HG03280 (cell line): ENCODE measurements around the gene UMODL1.
A peak's percentile ranks its signal among the peaks of the same experiment; 100 is the strongest.
"Not testable (repeated sequence)": the region's sequence is repeated elsewhere in the genome, so short reads cannot be mapped to it uniquely, and the experiment has no call there.

ENCODE experiments used
- ATAC-seq: cut with Tn5 transposase; IDR thresholded peaks from one replicate; pipeline ENCODE4 v1.9.1; 2021; ENCODE audit warnings: mild to moderate bottlenecking, moderate library complexity; ENCODE audit not compliant: unreplicated experiment

UMODL1 gene

DNA sequence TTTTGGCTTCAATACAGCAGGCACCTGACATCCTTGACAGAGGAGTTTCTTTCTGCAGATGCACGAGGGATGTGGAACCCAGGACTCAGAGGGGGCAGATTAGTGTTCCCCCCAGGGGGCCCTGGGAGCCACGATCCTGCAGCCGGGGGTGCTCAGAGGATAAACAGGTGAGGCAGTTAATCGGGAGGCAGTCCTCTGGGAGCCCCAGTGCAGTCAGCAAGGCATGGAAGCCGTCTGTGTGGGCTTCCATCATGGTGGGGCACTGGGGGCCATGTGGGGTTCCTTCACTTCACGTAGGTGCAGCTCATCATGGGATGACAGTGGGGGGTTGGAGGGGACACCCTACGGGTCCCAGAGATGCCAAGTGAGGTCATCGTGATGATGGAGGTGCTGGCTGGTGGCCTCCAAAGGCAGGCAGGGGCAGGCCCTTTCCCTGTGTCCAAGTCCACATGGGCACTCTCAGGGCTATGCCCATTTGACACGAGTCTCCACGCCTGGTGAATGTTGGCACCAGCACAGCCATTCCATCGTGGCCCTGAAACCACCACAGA, 88.5 kb downstream of the UMODL1 start:
- ATAC-seq, result no peak

DNA sequence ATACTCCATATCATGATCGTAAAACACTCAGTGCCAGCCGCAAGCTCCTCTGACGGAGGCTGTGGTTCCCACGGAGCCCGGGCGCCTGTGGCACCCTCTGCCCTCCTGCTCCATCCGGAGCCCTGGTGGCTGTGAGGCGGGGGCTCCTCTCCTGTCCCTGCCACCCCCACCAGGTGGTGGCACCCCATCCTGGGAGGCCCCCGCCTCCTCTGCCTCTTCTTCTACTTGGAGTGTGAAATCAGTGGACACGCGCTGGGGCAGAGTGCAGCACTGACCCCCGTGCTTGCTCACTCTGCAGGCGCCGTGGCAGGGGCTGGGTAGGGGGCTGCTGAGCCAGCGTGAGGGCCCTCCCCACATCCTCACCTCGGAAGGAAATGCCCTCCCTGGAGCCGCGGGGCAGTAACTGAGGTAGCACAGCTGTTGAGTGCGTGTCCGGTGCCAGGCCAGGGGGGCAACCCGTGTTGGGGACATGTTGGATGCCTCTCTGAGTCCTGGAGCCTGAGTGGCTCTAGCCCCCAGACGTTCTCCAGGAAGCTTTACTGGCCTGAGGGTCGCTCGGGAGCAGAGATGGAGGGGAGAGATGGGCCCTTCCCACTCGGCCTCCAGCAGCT, 89.1 kb downstream of the UMODL1 start:
- no peak for ATAC-seq

DNA sequence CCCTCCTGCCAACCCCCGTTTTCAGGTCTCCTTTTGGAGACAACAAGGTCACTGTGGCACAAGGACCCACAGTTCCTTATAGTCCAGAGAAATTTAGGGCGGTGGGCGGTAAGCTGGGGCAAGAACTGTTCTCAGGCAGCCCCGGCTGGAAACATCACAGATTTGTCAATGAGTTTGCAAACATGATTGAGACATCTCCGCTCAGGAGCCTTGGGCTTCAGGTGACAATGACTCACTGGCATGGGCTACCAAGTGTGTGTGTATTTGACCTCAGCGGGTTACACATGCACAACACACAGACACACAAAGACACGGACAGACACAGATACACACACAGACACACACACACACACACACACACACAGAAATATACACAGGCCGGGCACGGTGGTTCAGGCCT, 89.6 kb downstream of the UMODL1 start:
- ATAC-seq, result no peak

DNA sequence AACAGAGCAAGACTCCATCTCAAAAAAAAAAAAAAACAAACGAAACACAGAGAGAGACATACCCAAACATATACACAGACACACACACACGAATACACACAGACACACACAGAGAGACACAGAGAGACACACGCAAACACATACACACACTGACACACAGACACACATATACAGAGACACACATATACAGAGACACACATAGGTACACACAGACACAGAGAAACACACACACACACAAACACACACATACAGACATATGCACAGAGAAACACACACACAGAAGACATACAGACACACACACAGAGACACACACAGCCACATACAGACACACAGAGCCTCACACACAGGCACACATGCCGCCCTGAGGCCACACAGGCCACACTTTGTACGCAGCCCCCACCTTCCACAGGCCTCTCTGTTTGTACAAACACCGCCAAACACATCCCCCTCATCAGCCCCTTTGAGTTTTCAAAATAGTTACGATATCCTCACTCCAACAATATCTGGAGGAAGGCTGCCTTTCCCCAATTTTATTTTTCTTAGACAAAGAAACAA, 90.4 kb downstream of the UMODL1 start:
- no peak for ATAC-seq

DNA sequence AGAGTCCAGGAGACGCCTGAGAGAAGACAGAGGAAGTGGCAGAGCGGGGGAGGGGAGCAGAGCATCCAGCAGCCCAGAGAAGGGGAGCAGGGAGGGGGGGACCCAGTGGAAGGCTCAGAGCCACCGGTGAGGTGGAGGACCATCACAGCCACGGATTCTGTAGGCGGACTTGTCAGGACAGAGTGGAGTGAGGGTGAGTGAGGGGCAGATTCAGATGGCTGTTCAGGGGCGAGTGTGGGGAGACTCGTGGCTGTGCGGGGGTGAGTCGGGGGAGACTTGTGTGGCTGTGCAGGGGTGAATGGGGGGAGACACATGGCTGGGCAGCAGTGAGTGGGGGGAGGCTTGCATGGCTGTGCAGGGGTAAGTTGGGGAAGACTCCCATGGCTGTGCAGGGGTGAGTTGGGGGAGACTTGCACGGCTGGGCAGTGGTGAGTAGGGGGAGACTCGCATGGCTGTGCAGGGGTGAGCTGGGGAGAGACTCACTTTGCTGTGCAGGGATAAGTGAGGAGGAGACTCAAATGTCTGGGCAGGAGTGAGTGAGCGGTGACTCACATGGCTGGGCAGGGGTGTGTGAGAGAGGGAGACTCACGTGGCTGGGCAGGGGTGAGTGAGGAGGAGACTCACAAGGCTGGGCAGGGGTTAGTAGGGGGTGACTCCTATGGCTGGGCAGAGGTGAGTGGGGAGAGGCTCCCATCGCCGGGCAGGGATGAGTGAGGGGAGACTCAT, 91.0 kb downstream of the UMODL1 start:
- no peak for ATAC-seq

DNA sequence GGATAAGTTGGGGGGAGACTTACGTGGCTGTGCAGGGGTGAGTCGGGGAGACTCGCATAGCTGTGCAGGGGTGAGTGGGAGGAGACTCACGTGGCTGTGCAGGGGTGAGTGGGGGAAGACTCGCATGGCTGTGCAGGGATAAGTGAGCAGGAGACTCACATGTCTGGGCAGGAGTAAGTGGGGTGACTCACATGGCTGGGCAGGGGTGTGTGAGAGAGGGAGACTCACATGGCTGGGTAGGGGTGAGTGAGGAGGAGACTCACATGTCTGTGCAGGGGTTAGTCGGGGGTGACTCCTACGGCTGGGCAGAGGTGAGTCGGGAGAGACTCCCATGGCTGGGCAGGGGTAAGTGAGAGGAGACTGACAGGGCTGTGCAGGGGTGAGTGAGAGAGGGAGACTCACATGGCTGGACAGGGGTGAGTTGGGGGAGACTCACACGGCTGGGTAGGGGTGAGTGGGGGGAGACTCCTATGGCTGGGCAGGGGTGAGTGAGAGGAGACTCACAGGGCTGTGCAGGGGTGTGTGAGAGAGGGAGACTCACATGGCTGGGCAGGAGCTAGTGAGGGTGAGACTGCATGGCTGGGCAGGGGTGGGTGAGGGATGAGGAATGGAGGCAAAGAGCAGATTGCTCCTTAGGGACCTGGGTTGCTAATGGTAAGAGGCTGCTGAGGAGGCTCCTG, 91.9 kb downstream of the UMODL1 start:
- no peak for ATAC-seq

DNA sequence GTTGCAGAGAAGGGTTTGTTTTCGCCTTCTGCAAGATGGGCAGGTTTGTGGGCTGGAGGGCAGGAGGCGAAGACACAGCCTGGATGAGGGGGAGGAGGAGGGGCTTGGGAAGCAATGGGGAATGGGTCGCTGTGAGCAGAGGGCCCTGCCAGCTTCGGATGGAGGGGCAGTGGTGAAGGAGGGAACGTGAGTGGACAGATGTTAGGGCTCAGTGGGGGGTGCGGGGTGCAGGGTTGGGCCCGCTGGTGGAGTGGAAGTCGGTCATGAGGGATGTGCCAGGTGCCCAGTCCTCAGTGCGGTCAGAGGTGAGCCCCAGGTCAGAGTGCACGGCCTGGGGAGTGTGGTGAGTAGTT, 92.4 kb downstream of the UMODL1 start:
- ATAC-seq, result no peak

DNA sequence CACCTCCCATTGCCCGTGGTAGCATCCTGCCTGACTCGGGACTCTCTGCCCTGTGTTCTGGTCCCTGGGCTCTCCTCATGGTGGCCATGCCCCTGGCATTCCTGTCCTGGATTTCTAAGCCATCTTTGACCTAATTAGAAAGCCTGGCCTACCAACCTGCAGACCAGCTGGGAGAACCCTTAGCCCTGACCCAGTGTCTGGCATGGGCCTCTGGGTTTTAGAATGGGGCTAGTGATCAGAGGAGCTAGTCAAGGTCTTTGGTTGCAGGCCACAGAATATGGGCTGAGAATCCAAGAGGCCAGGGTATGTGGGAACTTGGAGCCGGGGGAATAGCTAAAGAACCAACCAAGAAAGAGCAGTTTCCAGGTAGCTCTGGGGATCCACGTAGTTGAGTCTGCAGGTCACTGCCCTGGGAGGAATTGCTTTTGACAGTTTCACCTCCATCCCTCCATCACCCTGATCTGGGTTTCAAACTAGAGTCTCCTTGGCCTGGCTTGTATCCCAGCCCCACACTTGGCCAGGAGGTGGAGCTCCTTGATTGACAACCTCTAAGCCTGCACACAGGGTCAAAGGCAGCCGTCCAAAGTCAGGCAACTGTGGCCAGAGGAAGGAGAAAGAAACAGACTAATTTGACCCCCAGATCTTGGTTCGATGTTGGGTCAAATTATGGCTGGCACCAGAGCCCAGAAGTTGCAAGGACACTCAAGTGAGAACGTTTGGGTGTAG, 93.1 kb downstream of the UMODL1 start:
- no peak for ATAC-seq

DNA sequence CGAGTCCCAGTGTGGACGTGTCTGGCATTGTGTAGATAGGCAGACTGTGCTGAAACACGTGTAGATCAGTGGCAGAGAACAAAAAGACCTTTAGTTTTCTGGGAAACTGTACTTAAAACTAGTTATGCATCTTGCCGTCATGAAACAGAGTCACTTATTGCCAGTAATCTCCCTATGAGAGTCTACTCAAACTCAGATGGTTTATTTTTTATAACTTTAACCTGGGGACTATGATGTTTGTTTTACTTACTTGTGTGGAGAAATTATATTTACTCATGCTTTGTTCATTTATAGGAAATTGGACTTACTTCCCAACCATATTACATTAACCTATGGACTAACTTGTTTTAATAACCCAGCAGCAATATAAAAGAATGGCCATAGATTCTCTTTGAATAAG, 93.7 kb downstream of the UMODL1 start:
- no peak for ATAC-seq

DNA sequence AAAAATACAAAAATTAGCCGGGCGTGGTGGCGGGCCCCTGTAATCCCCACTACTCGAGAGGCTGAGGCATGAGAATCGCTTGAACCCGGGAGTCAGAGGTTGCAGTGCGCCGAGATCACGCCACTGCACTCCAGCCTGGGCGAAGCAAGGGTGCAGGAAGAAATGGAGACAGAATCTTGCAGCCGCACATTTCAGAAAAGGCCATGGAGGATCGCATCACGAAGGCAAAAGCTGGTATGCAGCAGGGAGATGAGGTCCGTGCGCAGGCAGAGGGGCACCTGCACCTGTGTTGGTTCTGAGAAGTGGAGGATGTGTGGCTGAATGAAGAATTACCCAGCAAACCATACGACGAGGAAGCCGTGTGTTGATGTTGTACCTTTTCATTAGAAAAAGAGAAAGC, 94.8 kb downstream of the UMODL1 start:
- no peak for ATAC-seq

DNA sequence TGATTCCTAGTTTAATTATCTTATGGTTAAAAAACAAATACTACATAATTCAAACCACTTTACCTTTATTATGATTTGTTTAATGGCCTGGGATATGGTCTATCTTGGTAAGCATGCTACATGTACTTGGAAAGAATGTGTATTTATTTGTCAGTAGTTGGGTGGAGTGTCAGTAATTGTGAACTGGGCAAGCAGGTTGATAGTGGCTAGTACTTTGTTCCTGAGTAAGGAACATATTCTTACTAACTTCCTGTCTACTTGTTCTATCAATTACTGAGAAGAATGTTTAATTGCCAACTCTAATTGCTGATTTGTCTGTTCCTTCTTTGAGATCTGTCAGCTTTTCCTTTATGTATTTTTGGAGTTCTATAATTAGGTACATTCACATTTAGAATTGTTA, 98.6 kb downstream of the UMODL1 start:
- ATAC-seq, result no peak

DNA sequence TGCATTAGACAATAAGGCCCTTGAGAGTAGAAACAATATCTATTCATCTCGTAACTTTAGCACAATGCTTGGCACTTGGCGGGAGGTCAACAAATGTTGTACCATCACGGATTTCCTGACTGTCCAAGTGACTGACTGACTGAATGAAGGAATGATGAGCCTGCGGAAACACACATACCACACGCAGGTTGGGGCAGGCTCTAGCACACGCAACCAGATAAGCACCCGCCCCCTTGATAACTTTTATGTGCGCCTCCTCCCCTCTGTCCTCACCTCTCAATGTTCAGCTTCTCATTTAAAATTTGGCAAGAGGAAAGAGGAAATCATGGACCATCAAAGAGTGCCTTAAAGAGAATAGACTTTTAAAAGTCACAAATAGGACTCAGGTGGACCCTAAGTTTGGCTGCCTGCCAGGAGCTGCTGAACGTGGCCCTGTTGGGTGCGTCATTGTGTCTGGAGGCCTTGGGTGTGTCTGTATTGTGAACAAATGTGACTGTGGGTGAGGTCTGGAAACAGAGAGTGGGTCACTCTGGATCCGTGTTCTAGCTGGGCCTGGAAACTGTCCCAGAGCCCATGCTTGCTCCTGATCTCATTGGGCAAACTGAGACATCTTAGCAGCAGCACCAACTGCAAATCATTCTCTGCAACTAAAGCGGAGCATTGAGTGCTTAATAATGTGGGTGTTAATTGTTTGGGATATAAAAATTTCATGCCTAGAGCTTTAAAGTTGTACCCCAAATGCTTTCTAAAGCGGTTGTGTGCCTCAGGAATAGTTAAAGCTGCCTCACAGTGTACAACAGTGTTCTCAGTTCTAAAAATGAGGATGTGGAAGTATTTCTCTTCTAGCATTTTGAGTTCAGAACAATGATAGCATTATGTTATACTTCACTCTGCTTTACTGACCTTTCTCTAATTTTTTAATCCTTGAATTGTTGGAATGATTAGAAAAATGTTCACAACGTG, 100.3 kb downstream of the UMODL1 start:
- ATAC-seq, result no peak

DNA sequence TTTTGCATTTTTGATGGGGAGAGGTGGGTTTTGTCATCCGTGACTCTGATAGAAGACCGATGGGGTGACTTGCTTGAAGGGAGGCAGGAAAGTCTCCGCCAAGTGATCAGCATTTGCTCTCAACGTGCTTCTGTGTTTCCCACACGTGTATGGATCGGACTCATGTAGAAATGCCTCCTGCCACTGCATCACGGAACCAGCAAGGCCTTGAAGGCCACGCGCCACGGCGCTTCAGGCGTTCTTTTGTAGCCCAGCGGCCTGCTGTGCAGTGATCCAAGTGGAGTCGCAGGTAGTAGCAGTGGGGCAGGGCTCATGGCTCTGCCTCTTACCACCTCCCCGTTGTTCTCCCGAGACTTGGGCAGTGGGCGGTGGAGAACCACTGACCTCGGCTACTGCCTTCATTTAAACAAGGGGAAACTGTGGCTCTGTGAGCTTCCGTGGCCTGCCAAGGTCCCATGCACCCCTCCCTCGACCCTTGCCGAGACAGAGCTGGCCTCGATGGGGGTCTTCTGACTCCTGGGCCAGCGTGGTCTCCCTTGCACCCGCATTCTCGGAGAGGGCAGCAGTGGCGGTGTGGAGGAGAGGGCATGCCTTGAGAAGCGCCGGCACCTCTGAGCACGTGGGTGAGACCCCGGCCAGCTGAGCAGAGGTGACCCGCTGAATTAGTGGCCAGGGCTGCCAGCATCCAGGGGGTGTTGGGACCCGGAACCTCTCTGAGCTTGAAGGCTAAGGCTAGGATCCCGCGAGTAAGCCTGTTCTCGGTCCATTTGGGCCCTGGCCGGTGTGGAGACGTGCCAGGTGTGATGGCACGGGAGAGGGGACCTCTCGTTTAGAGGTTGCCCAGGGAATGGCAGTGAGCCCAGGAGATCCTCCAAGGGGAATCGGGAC, 101.7 kb downstream of the UMODL1 start:
- ATAC-seq, result no peak

DNA sequence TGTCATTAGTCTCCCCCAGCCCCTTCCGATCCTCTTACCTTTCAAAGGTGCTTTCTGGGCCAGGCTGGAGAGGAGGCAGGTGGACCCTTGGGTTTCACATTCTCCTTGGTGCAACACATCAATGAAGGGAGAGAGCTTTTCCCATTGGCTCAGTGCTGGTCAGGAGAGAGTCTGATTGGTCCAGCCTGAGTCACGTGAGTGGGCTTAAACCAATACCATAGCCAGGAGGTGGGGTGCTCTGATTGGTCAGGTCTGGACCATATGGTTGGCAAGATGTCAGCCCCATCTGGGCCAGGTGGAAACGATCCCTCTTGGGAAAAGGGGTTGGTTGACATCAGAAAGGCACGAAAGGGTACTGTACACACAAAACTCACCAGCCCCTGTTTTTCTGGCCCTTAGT, 103.1 kb downstream of the UMODL1 start:
- ATAC-seq, result peak; percentile 60

DNA sequence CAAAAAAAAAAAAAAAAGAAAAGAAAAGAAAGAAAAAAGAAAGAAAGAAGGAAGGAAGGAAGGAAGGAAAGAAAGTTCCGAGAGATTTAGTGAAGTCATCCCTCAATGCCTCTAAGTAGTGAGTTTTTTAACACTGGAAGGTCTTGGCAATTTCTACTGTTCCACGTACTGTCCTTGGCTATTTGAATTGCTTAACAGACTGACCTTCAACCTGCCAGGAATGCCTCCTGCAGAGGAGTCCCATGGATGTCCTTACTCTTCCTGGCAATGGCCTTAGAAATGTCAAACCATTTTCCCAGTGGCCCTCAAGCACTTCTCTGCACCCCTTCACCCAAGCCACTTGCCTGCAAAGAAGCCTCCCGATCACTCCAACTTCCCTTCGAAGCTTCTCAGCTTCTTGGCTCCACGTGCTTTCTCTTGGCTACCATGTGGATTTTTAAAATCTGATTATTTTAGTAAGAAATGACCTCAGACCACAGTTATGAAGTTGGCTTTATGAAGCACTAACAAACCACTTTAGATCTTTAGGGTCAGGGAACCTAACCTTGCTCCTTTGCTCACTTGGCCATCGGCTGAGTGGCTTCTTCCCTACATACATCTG, 104.1 kb downstream of the UMODL1 start:
- ATAC-seq, result no peak

DNA sequence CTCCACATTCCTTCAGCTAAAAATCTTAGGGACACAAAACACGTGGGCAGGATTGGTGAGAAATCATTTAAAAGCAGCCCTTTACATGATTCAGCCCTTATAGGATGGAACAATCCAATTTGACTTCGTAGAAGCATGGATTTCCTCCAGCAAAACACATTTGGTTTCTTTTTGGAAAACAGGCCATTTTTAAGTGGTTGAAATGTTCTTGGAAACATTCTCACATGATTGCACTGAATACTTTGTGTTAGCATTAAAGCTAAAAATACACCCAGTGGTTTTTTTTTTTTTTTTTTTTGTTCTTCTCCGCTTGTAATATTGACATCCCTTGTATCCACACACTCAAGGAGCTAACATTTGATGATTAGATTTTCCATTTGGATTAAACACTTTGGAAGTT, 105.7 kb downstream of the UMODL1 start:
- no peak for ATAC-seq

DNA sequence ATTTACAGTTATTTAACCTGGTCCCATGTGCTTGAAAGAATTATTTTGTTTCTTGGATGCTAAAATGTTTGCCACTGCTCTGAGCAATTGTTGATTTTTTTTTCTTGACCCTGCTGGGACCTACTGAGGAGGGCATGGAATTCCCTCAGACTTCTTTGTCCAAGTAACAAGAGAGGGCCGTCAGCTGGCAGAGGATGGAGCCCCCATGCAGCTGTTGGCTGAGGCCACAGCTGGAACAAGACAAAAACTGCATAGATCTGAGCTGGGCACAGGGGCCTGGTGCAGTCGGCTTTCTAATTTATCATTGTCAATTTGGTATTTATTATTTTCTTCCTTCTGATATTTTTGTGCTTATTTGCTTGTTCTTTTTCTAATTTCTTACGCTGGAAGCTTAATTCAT, 108.2 kb downstream of the UMODL1 start:
- ATAC-seq, result no peak

DNA sequence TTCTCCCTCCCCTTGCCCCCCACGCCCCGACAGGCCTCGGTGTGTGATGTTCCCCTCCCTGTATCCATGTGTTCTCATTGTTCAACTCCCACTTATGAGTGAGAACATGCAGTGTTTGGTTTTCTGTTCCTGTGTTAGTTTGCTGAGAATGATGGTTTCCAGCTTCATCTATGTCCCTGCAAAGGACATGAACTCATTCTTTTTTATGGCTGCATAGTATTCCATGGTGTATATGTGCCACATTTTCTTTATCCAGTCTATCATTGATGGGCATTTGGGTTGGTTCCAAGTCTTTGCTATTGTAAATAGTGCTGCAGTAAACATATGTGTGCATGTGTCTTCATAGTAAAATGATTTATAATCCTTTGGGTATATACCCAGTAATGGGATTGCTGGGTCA, 108.9 kb downstream of the UMODL1 start:
- not testable (repeated sequence) for ATAC-seq
